Liver (tissue), 3 donors: ENCODE data around the gene PLAU.

ENCODE experiments used
- HNF4A ChIP-seq, 2 donors: conservative IDR thresholded peaks; 2 replicates each; pipeline ENCODE4 v1.6.1; 2016; ENCODE audit warnings: antibody characterized with exemption in 2 of 2, mild to moderate bottlenecking in 2 of 2
- TAF1 ChIP-seq: conservative IDR thresholded peaks from 2 replicates; pipeline ENCODE4 v1.6.1; 2016; ENCODE audit warnings: antibody characterized with exemption, mild to moderate bottlenecking
- TF ChIP-seq, protein P1 (sequence below): fragments of 150-350 bp; IDR thresholded peaks from 2 replicates; pipeline ENCODE4 v1.5.1; 2017; ENCODE audit warnings: improper control_type of control experiment, low read depth, low read length; ENCODE audit not compliant: missing input control
- donor health status: healthy.
- donor health status: healthy.

- TF ChIP-seq, protein P1, sequence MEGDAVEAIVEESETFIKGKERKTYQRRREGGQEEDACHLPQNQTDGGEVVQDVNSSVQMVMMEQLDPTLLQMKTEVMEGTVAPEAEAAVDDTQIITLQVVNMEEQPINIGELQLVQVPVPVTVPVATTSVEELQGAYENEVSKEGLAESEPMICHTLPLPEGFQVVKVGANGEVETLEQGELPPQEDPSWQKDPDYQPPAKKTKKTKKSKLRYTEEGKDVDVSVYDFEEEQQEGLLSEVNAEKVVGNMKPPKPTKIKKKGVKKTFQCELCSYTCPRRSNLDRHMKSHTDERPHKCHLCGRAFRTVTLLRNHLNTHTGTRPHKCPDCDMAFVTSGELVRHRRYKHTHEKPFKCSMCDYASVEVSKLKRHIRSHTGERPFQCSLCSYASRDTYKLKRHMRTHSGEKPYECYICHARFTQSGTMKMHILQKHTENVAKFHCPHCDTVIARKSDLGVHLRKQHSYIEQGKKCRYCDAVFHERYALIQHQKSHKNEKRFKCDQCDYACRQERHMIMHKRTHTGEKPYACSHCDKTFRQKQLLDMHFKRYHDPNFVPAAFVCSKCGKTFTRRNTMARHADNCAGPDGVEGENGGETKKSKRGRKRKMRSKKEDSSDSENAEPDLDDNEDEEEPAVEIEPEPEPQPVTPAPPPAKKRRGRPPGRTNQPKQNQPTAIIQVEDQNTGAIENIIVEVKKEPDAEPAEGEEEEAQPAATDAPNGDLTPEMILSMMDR: no peak
- peak in 1 of 2 donors; percentile 10 for TF ChIP-seq HNF4A (conservative IDR thresholded peaks at IDR 0.05)
- no peak for TF ChIP-seq TAF1
These were observed 48.7 kb downstream of the PLAU start for GRCh38 chr10:73959484-73960243.
